HG03175 (cell line): Measurements from ENCODE around the gene CHST3.

ENCODE experiments used
- ATAC-seq: cut with Tn5 transposase; IDR thresholded peaks from one replicate; pipeline ENCODE4 v1.9.1; 2021; ENCODE audit warnings: mild to moderate bottlenecking, moderate library complexity; ENCODE audit not compliant: unreplicated experiment

Gene CHST3

DNA sequence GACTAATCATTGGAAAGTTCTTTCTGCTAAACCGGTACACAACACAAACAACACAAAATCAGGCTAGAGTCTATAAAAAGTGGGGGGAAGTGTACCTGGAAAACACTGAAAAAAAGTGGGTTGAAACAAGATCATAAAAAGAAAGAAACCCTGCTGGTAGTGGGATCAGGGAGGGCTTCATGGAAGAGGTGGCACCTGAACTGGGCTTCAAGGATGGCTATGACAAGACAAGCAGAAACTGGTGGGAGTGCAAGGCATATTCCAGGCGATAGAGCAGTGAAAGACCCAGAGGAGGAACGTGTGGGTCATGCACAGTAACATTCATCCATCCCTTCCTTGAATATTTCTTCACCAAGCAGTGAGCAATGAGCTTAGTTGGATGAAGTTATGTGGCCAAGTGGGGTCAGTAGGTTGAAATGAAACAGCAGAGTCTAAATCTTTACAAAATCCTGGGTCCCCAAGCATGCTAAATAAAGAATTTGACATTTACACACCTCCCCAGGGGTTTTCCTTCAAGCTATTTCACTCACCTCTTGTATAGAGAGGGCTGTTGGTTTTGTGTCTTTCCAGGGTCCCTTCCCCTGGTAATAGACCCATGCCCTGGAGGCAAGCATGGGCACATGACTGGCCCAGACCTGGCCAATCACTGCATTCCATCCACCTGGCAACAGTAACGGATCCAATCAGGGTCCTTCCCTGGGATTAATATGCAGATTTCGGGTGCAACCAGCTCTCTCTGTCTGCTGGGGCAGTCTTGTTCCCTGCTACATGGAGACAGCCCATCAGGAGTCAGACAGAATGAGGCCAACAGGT lies 86.0 kb downstream of the CHST3 start:
- ATAC-seq, result no peak

DNA sequence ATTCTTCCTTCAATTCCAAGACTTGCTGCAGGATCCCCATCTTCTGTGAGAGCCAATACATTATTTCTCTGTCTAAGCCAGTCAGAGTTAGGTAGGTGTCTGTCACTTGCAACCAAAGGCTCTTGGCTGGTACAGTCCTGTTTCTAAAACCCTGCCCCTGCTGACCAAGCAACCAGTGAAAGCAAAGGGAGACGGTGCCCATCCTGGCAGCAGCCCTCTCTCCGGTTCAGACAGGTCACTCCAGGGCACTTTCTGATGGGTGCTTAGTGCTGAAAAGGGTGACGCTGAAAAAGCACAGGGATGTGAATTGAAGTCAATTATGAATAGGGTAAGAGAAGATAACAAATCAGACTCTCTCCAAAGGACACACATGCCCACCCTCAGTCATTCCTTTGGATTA lies 86.7 kb downstream of the CHST3 start:
- no peak for ATAC-seq

- ATAC-seq, result no peak
Measured at GRCh38 chr10:72053690-72054089, 89.5 kb downstream of the CHST3 start.

- no peak for ATAC-seq
Measured at GRCh38 chr10:72056113-72056512, 91.9 kb downstream of the CHST3 start.

DNA sequence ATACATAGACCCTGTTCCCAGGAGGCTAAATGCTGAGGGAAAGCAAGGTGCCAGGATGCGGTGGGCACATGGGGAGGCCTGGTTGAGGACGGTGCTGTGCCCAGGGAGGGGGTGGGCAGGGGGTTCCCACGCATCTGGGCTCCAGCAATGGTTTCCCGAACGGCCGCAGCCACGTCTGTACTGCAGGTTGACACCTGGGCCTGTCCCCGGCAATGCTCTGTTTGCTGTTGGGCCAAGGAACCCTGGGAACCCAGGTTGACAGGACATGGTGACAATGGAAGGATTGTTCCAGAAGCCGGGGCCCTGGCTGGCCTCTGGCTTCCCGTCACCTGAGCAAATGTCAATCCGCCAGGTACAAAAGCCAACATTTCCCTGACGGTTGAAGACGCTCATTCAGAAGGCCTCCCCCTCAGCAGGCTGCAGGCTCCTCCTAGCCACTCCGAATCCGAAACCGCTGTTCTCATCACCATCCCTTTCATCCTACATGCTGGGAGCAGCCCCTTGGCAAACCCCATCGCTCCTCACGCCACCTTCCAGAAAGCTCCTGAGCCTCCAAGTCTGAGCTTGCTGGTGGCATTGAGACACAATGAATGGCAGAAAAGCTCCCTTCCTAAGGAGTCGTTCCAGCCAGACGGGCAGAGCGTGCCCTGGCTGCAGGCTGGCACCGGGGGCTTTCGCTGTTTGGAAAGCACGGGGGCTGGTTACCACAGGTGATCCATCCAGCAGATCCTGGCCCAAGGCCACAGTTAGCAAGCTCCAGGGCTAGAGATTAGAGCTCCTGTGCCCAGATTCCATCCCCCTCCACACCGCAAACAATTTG lies 92.9 kb downstream of the CHST3 start:
- ATAC-seq, result no peak

DNA sequence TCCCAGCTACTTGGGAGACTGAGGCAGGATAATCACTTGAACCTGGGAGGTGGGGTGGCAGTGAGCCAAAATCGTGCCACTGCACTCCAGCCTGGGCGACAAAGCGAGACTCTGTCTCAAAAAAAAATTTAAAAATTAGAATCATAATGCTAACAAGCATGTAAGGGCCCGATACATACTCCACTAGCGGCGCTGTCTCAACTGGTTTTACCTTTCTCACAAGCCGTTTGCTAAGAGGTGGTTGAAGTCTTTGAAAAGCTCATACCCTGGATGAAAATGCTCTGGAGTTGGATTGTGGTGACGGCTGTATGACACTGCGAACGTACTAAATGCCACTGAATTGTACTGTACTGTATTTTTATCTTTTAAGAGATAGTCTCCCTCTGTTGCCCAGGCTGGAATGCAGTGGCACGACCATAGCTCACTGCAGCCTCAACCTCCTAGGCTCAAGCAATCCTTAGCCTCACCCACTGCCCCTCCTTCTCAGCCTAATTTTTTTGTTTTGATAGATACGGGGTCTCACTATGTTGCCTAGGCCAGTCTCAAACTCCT lies 94.2 kb downstream of the CHST3 start:
- no peak for ATAC-seq

- no peak for ATAC-seq
Measured at GRCh38 chr10:72058989-72059842, 95.0 kb downstream of the CHST3 start.

DNA sequence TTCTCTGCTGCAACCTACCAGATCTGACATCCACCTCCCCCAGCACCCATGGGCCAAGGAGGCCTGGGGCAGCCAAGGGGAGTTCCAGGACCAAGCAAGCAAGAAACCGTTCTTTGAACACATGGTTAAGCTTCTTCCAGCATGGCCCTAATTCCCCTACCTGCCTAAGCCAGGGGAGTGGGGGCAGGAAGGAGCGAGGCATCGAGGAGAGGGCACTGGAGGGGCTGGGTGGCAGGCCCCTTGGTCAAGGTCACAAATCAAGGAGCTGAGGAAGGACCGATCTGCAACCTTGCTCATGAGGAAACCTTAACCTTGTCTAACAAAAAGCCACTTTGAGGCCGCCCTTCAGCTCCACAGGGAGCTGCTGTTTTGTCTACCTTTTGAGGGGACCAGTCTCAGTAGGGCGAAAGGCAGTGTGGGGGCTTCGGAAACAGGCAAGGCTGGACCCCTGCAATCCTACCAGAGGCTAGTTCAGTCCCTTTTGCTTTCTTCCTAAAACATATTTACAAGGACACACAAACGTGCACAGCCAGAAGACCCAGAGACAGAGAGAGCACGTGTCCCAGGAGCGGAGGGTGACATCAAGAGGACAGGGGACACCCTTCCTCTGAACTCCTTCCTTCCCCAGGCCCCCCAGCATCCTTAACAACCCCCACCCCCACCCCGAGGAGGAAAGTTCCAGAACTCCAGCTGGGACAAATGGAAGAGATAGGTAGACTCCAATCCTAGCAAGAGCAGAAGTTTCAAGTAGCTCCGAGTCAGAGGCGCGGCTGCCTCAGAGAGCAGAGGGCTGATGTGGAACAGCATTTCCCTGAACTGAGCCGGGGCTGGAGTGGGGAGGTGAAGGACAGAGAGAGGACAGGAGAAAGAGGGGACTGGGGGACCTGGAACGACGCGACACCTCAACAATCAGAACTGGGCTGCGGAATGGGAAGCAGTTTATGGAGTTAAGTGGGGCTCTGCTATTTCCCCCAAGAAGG lies 95.9 kb downstream of the CHST3 start:
- ATAC-seq, result no peak

GRCh38 chr10:72061491-72061890 lies 97.3 kb downstream of the CHST3 start:
- ATAC-seq, result no peak

DNA sequence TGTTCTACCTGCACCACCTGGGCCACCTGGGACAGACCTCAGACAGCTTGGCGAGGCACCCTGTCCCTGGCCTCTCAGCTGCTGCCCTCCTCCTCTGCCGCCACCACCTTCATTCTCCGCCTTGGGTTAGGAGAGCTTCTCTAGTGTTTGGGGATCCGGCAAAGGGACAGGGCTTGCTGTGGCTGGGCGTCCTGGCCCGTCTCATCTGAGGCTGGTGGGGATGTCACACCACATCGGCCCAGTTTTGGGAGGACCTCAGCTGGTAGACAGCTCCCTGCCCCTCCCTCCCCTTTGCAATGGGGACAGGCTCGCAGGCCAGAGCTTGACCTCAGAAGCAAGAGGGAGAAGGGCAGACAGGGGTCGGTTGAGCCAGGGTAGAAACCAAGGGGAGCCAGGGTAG lies 97.7 kb downstream of the CHST3 start:
- ATAC-seq, result no peak

- no peak for ATAC-seq
Measured at GRCh38 chr10:72062382-72062781, 98.2 kb downstream of the CHST3 start.
